MM.1S (cell line): Measurements from ENCODE around the gene NUP35.
"Not testable (repeated sequence)": the region's sequence is repeated elsewhere in the genome, so short reads cannot be mapped to it uniquely, and the experiment has no call there.

Experiments
- CTCF ChIP-seq: fragments of 300-600 bp; sonication (generic); IDR thresholded peaks from 2 replicates; pipeline ENCODE4 v1.5.1; 2016; ENCODE audit warnings: antibody characterized with exemption, low read length, mixed read lengths
- EZH2 ChIP-seq: fragments of 300-600 bp; sonication (generic); optimal IDR thresholded peaks from 2 replicates; pipeline ENCODE3; 2017; ENCODE audit warnings: low read depth, mild to moderate bottlenecking, antibody characterized with exemption, low read length, mixed read lengths

GRCh38 chr2:183152280-183152679 lies 28.0 kb downstream of the NUP35 start:
- TF ChIP-seq CTCF, EZH2: not testable (repeated sequence)
